Heart left ventricle (tissue), 13 donors: ENCODE results near the gene GRAMD1C.

Experiments used
- POLR2A ChIP-seq, 2 donors: fragments of 450-650 bp; IDR thresholded peaks; one replicate each; pipeline ENCODE4 v1.6.1; 2017; ENCODE audit warnings: antibody characterized with exemption in 2 of 2, mild to moderate bottlenecking in 2 of 2, moderate library complexity in 2 of 2
- TF ChIP-seq, protein P1 (sequence below), 12 donors: fragments of 200-600 bp; sonication (generic) in 4 of 12; IDR thresholded peaks; one replicate each; pipeline versions ENCODE4 v1.5.0 to v1.8.0; 2018 to 2022; ENCODE audit warnings: antibody characterized with exemption in 12 of 12, mild to moderate bottlenecking in 5 of 12
- donor health status: ischemic (EF 13 %, LVEDD 7.1; RV severe dilation, severe dysfunction).
- donor health status: DM: no; HTN: yes; CAD: no.
- donor health status: DM: no; HTN: no; CAD: no.
- donor health status: ischemic (EF 25% LVEDD 6.9; RV normal size, moderate dysfunction).
- donor health status: ischemic (EF 25% LVEDD 5.7; RV mildly dilated, moderate dysfunction).
- donor health status: ischemic (EF 35%, LVEDD 5.7; RV mildly dilated, moderate dysfunction).
- donor health status: nonischemic (EF 11% LVEDD 7.7; RV severe dilation, severe dysfunction).
- donor health status: DM: yes; HTN: yes; CAD: no.
- donor health status: PGD.
- donor health status: ischemic (EF 29% LVEDD 5.4; RV normal size, mild dysfunction).
- donor health status: nonischemic (EF 23%, LVEDD 6.1; RV moderate dilation, normal function).

DNA sequence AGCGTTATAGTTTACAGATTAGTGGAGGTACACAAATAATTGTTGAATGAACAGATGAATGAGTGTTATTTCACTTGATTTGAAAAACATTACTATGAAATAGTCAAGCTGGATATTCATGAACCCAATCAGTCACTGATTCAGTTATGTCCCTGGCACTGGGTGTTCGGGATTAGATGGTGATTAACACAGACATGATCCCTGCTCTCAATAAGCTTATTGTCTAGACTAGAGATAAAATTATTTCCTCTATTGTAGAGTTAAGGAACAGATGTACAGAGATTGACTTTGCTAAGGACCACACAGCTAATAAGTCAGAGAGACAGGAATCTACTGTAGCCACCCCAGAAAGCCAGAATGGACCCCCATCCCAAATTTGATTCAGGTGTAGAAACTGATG is 963 bp downstream of the GRAMD1C start:
- TF ChIP-seq, protein P1, sequence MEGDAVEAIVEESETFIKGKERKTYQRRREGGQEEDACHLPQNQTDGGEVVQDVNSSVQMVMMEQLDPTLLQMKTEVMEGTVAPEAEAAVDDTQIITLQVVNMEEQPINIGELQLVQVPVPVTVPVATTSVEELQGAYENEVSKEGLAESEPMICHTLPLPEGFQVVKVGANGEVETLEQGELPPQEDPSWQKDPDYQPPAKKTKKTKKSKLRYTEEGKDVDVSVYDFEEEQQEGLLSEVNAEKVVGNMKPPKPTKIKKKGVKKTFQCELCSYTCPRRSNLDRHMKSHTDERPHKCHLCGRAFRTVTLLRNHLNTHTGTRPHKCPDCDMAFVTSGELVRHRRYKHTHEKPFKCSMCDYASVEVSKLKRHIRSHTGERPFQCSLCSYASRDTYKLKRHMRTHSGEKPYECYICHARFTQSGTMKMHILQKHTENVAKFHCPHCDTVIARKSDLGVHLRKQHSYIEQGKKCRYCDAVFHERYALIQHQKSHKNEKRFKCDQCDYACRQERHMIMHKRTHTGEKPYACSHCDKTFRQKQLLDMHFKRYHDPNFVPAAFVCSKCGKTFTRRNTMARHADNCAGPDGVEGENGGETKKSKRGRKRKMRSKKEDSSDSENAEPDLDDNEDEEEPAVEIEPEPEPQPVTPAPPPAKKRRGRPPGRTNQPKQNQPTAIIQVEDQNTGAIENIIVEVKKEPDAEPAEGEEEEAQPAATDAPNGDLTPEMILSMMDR (IDR thresholded peaks at IDR 0.05), result no peak
- TF ChIP-seq POLR2A (IDR thresholded peaks at IDR 0.05), result no peak
